SK-N-SH (cell line): ENCODE measurements around the gene TEAD1.

Experiments
- CTCF ChIP-seq: fragments of 200-600 bp; sonication (generic); IDR thresholded peaks from 2 replicates; pipeline ENCODE4 v1.6.1; 2017; ENCODE audit warnings: antibody characterized with exemption, mild to moderate bottlenecking, moderate library complexity
- FOSL2 ChIP-seq: IDR thresholded peaks from 2 replicates; pipeline ENCODE4 v1.4.0; 2012; ENCODE audit warnings: low read depth, mild to moderate bottlenecking, moderate library complexity, borderline replicate concordance
- FOXM1 ChIP-seq: IDR thresholded peaks from 2 replicates; pipeline ENCODE4 v1.4.0; 2012; ENCODE audit warnings: low read depth, mild to moderate bottlenecking
- RAD21 ChIP-seq: IDR thresholded peaks from 2 replicates; pipeline ENCODE4 v1.6.1; 2012; ENCODE audit warnings: mild to moderate bottlenecking, low read length
- SMC3 ChIP-seq: IDR thresholded peaks from 2 replicates; pipeline ENCODE4 v1.6.1; 2012; ENCODE audit warnings: low read depth, low read length, improper control_type of control experiment
- TAF1 ChIP-seq: IDR thresholded peaks from 2 replicates; pipeline ENCODE4 v1.6.1; 2012; ENCODE audit warnings: low read depth, mild to moderate bottlenecking, low read length, moderate library complexity, borderline replicate concordance
- TEAD4 ChIP-seq: IDR thresholded peaks from 2 replicates; pipeline ENCODE4 v1.4.0; 2012; ENCODE audit warnings: mild to moderate bottlenecking, borderline replicate concordance; ENCODE audit not compliant: insufficient read depth
- YY1 ChIP-seq: IDR thresholded peaks from 2 replicates; pipeline ENCODE4 v1.4.0; 2012; ENCODE audit warnings: low read depth, mild to moderate bottlenecking

- TF ChIP-seq CTCF: no peak
- no peak for TF ChIP-seq RAD21
- 0 out of 2 replicates have a peak, but pooled peaks have one; percentile 36 for TF ChIP-seq FOXM1
- TF ChIP-seq TEAD4: peak; percentile 51; the same call in 1 of the 2 replicates
- TF ChIP-seq TAF1: no peak
- no peak for TF ChIP-seq YY1
- peak; percentile 50; the same call in 1 of the 2 replicates for TF ChIP-seq FOSL2
- 0 out of 2 replicates have a peak, but pooled peaks have one; percentile 1 for TF ChIP-seq SMC3
These were observed 18.2 kb downstream of the TEAD1 start for GRCh38 chr11:12692229-12693075.
